Measurements from ENCODE around the gene RNF40. TPM values are rescaled to one million over a fixed set of nuclear protein-coding genes. Genes with fewer than 3 reads are reported as not detected.

RNF40 gene
- total RNA-seq, 1 donor from 2014 or later, result 157 TPM

- no peak for DNase-seq (ENCODE audit: low read depth, low spot score)
- H3K9me3 Mint-ChIP-seq, result no peaks in the 10 kb centered on the region
- peaks cover 32% of the 10 kb centered on the region for H3K36me3 Mint-ChIP-seq (ENCODE audit: low read depth)
- no peak overlapping the region for H3K27ac Mint-ChIP-seq (ENCODE audit: unreplicated experiment)
- no peak overlapping the region for H3K4me3 Mint-ChIP-seq
- no peaks in the 10 kb centered on the region for H3K27me3 Mint-ChIP-seq (ENCODE audit: low read depth)
- no peaks in the 10 kb centered on the region for H3K4me1 Mint-ChIP-seq
- no peak for TF ChIP-seq CTCF (conservative IDR thresholded peaks at IDR 0.05)
These were observed 36.7 kb upstream of the RNF40 start for GRCh38 chr16:30725418-30725792.

GRCh38 chr16:30728321-30728720 is 33.8 kb upstream of the RNF40 start:
- no peak overlapping the region for H3K27ac Mint-ChIP-seq (ENCODE audit: unreplicated experiment)
- no peak for DNase-seq (ENCODE audit: low read depth, low spot score)
- peaks cover 28% of the 10 kb centered on the region for H3K36me3 Mint-ChIP-seq (ENCODE audit: low read depth)
- TF ChIP-seq CTCF (conservative IDR thresholded peaks at IDR 0.05), result no peak
- H3K27me3 Mint-ChIP-seq (ENCODE audit: low read depth), result no peaks in the 10 kb centered on the region
- H3K9me3 Mint-ChIP-seq, result no peaks in the 10 kb centered on the region
- H3K4me1 Mint-ChIP-seq, result no peaks in the 10 kb centered on the region
- no peak overlapping the region for H3K4me3 Mint-ChIP-seq

- Mint-ChIP-seq H3K36me3 (ENCODE audit: low read depth) (peaks cover 24% of the 10 kb centered on the region), H3K4me3 (no peak overlapping the region), H3K4me1 (no peaks in the 10 kb centered on the region), H3K27me3 (ENCODE audit: low read depth) (no peaks in the 10 kb centered on the region), H3K27ac (ENCODE audit: unreplicated experiment) (no peak overlapping the region), H3K9me3 (no peaks in the 10 kb centered on the region)
- TF ChIP-seq CTCF (conservative IDR thresholded peaks at IDR 0.05), result no peak
- DNase-seq (ENCODE audit: low read depth, low spot score), result no peak
These were observed 33.0 kb upstream of the RNF40 start for GRCh38 chr16:30728899-30729672.

- Mint-ChIP-seq H3K27ac (ENCODE audit: unreplicated experiment) (no peak overlapping the region), H3K4me3 (no peak overlapping the region), H3K36me3 (ENCODE audit: low read depth) (peaks cover 25% of the 10 kb centered on the region), H3K27me3 (ENCODE audit: low read depth) (no peaks in the 10 kb centered on the region), H3K9me3 (no peaks in the 10 kb centered on the region), H3K4me1 (no peaks in the 10 kb centered on the region)
- no peak for TF ChIP-seq CTCF (conservative IDR thresholded peaks at IDR 0.05)
- DNase-seq (ENCODE audit: low read depth, low spot score), result no peak
These were observed 30.7 kb upstream of the RNF40 start for GRCh38 chr16:30731411-30731810.

GRCh38 chr16:30736995-30737793 is 24.9 kb upstream of the RNF40 start:
- DNase-seq (ENCODE audit: low read depth, low spot score), result no peak
- Mint-ChIP-seq H3K27ac (ENCODE audit: unreplicated experiment) (peak overlapping the region; percentile 57), H3K4me3 (no peak overlapping the region), H3K4me1 (no peaks in the 10 kb centered on the region), H3K9me3 (no peaks in the 10 kb centered on the region), H3K36me3 (ENCODE audit: low read depth) (peaks cover 31% of the 10 kb centered on the region), H3K27me3 (ENCODE audit: low read depth) (no peaks in the 10 kb centered on the region)
- no peak for TF ChIP-seq CTCF (conservative IDR thresholded peaks at IDR 0.05)
